Middle frontal gyrus (tissue), 1 donor: ENCODE data around the gene TGM2.
"Not testable (repeated sequence)": the region's sequence is repeated elsewhere in the genome, so short reads cannot be mapped to it uniquely, and the experiment has no call there.

Experiments used
- DNase-seq: peaks from one replicate; pipeline ENCODE4 v3.0.0-alpha.2; 2015; ENCODE audit warnings: low spot score; ENCODE audit errors: extremely low spot score

Gene TGM2

GRCh38 chr20:38117205-38117604 lies 47.9 kb downstream of the TGM2 start:
- DNase-seq = no peak

DNA sequence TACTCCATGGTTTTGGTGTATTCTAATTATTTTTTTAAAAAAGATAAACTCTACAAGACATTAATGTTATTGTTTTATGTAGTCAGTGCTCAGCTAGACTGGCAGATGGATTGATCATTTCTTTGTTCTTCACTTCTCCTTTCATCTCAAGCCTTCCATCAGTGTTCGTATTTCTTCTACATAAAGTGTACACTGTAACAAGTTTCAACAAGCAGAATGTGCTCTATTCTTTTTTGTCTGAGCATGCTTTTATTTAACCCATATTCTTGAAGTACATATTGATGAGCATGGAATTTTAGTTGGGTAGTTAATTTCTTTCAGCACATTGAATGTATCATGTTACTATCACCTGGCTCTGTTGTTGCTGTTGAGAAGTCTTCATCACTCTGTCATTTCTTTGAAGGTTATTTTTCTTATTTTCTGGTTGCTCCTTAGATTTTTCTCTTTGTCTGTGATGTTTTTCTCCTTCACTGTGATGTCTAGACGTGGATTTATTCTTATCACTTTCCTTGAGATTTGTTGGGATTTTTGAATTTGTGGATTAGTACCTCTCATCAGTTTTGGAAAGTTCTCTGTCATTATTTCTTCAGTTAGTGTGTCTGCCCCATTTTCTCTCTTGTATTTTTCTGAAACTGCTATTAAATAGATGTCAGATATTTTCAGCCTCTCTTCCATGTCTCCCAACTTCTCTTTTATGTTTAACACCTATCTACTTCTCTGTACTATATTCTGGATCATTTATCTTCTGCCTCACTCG lies 48.5 kb downstream of the TGM2 start:
- no peak for DNase-seq

DNA sequence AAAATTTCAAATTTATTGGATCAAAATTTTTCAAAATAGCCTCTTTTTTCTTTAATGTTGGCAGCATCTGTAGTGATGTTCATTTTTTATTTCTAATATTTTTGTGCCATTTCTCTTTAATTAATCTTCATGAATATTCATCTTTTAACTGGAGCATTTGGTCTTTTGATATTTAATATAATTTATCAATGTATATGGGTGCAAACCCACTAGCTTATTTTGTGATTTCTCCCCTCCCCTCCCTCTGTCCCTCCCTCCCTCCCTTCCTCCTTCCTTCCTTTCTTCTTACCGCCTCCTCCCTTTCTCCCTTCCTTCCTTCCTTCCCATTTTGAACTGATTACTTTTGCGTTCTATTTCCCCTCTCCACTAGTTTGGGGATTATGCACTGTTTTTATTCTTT lies 49.2 kb downstream of the TGM2 start:
- DNase-seq = no peak

- DNase-seq = no peak
Observed at GRCh38 chr20:38115205-38115604, 49.9 kb downstream of the TGM2 start.

DNA sequence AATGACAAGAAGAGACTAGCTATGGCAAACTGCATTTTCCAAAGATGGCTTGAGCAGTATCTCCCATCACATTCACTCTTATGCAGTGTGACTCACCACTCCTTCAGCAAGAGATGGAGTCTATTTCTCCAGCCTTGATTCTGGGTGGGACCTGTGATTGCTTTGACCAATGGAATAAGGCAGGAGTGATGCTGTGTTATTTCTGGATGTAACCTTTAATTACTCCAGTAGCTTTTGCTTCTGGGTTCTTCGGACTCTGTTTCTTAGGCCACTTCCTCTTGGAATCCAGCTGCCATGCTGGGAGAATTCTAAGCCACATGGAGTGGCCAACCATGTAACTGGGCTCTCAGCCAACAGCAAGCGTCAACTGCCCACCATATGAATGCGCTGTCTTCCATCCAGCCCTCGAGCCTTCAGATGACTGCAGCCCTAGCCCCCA lies 50.7 kb downstream of the TGM2 start:
- no peak for DNase-seq

- no peak for DNase-seq
Observed at GRCh38 chr20:38113401-38114325, 51.4 kb downstream of the TGM2 start.

GRCh38 chr20:38112930-38113294 lies 52.2 kb downstream of the TGM2 start:
- DNase-seq = no peak

GRCh38 chr20:38112261-38112929 lies 52.7 kb downstream of the TGM2 start:
- DNase-seq = no peak

DNA sequence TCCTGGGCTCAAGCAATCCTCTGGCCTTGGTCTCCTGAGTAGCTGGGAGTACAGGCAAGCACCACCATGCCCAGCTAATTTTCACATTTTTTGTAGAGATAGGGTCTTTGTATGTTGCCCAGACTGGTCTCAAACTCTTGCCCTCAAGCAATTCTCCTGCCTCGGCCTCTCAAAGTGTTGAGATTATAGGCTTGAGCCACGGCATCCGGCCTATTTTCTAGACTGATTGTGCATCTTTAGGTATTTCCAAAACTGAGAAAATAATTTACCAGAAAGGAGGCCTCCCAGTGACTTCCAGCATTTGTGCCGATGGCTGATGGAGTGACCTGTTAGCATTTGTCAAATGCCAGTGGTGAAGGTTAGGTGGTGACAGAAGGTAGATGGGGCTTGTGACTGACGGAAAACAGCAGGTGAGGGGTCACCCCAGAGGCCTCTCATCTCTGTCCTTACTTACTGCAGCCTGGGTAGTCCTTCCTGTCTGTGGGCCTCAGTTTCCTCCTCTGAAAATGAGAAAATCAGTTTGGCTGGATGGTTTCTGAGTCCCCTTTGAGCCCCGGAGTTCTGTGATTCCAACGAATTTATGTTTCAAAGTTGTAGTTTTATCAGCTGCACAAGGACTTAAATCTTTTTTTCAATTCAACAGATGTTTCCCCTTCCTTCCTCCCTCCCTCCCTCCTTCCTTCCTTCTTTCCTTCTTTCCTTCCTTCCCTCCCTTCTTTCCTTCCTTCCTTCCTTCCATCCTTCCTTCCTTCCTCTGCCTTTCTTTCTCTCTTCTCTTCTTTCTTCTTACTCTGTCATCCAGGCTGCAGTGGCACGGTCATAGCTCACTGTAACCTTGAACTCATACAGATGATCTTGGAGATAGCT lies 53.5 kb downstream of the TGM2 start:
- DNase-seq = no peak

- no peak for DNase-seq
Observed at GRCh38 chr20:38110525-38111178, 54.4 kb downstream of the TGM2 start.

- DNase-seq = no peak
Observed at GRCh38 chr20:38109591-38110524, 55.2 kb downstream of the TGM2 start.

GRCh38 chr20:38108986-38109541 lies 56.0 kb downstream of the TGM2 start:
- DNase-seq = no peak

- DNase-seq = no peak
Observed at GRCh38 chr20:38108438-38108985, 56.6 kb downstream of the TGM2 start.

- not testable (repeated sequence) for DNase-seq
Observed at GRCh38 chr20:38107916-38108315, 57.2 kb downstream of the TGM2 start.

GRCh38 chr20:38107386-38107785 lies 57.7 kb downstream of the TGM2 start:
- DNase-seq = not testable (repeated sequence)

- no peak for DNase-seq
Observed at GRCh38 chr20:38106461-38106860, 58.6 kb downstream of the TGM2 start.

- DNase-seq = no peak
Observed at GRCh38 chr20:38104285-38104684, 60.8 kb downstream of the TGM2 start.

GRCh38 chr20:38102206-38102605 lies 62.9 kb downstream of the TGM2 start:
- not testable (repeated sequence) for DNase-seq

- no peak for DNase-seq
Observed at GRCh38 chr20:38098952-38099351, 66.1 kb downstream of the TGM2 start.
